Loucy (cell line): Measurements from ENCODE around the gene OR10AD1.

Source experiments
- CTCF ChIP-seq: fragments of 200-600 bp; sonication (generic); conservative IDR thresholded peaks from 2 replicates; pipeline ENCODE4 v1.5.1; 2014; ENCODE audit warnings: mild to moderate bottlenecking, antibody characterized with exemption, low read length
- EZH2phosphoT487 ChIP-seq: fragments of 200-600 bp; IDR thresholded peaks from 2 replicates; pipeline ENCODE4 v1.6.1; 2018; ENCODE audit warnings: antibody characterized with exemption, mild to moderate bottlenecking, moderate library complexity, borderline replicate concordance

GRCh38 chr12:48194799-48195201, 8.3 kb downstream of the OR10AD1 start:
- TF ChIP-seq CTCF = no peak
- no peak for TF ChIP-seq EZH2phosphoT487
